Measurements from ENCODE around the gene ISOC2. TPM values are rescaled to one million over a fixed set of nuclear protein-coding genes. Genes with fewer than 3 reads are reported as not detected.

Gene ISOC2
- total RNA-seq, 1 donor from 2014 or later: 58.8 TPM

DNA sequence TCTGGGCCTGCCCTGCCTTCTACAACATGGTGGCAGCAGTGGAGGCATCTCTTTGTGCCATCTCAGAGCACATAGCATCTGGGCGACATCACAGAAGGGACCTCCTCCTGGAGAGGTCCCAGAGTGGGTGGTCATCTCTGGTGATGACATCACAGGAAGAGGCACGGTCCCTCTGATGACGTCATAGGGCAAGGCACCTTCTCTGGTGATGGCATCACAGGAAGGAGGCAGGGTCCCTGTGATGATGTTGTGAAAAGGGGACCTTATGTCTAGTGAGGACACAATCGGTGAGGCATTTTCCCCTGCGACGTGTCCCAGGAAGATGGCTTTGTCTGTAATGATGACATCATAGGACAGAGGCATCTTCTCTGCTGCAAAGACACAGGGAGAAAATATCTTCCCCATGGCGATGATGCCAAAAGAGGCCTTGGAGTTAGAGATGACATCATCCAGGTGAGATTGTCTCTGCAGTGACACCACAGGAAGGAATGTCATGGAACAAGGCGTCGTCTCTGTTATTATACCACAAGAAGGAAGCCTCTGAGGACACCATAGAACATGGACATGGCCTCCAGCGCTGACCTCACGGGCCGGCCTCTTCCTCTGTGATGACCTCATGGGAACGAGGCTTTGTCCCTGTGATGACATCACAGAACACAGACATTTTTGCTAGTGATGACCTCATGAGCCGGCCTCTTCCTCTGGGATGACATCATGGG is 29.0 kb downstream of the ISOC2 start:
- TF ChIP-seq, protein P1, sequence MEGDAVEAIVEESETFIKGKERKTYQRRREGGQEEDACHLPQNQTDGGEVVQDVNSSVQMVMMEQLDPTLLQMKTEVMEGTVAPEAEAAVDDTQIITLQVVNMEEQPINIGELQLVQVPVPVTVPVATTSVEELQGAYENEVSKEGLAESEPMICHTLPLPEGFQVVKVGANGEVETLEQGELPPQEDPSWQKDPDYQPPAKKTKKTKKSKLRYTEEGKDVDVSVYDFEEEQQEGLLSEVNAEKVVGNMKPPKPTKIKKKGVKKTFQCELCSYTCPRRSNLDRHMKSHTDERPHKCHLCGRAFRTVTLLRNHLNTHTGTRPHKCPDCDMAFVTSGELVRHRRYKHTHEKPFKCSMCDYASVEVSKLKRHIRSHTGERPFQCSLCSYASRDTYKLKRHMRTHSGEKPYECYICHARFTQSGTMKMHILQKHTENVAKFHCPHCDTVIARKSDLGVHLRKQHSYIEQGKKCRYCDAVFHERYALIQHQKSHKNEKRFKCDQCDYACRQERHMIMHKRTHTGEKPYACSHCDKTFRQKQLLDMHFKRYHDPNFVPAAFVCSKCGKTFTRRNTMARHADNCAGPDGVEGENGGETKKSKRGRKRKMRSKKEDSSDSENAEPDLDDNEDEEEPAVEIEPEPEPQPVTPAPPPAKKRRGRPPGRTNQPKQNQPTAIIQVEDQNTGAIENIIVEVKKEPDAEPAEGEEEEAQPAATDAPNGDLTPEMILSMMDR (IDR thresholded peaks at IDR 0.05; ENCODE audit: insufficient read depth, low read depth, low read length): no peak
- TF ChIP-seq EZH2 (IDR thresholded peaks at IDR 0.05; ENCODE audit: insufficient read depth, low read length): no peak
- Mint-ChIP-seq H3K4me1 (ENCODE audit: low read depth, unreplicated experiment) (no peaks in the 10 kb centered on the region), H3K27ac (ENCODE audit: unreplicated experiment) (no peak overlapping the region), H3K9me3 (ENCODE audit: unreplicated experiment) (peaks cover 3% of the 10 kb centered on the region), H3K4me3 (ENCODE audit: unreplicated experiment) (no peak overlapping the region), H3K36me3 (ENCODE audit: low read depth, unreplicated experiment) (no peaks in the 10 kb centered on the region), H3K27me3 (ENCODE audit: low read depth, unreplicated experiment) (peaks cover 20% of the 10 kb centered on the region)
- Histone ChIP-seq H3K27ac (ENCODE audit: low read depth, low read length) (no peak overlapping the region), H2AFZ (ENCODE audit: low read depth, low read length) (no peak overlapping the region), H3K36me3 (ENCODE audit: insufficient read depth, low read length) (no peaks in the 10 kb centered on the region), H4K20me1 (ENCODE audit: insufficient read depth, low read length) (no peaks in the 10 kb centered on the region), H3K4me1 (ENCODE audit: insufficient read depth, low read length) (no peaks in the 10 kb centered on the region), H3K4me2 (ENCODE audit: low read length) (no peak overlapping the region), H3K79me2 (ENCODE audit: insufficient read depth, low read length) (no peaks in the 10 kb centered on the region), H3K4me3 (ENCODE audit: insufficient read depth, low read depth, low read length) (no peak overlapping the region), H3K27me3 (ENCODE audit: insufficient read depth, low read length) (peaks cover 9% of the 10 kb centered on the region), H3K9ac (ENCODE audit: low read length) (no peak overlapping the region), H3K9me3 (ENCODE audit: insufficient read depth, low read depth, low read length) (peaks cover 11% of the 10 kb centered on the region)
- DNase-seq (ENCODE audit: low read depth) (no peak), FAIRE-seq (no peak)

DNA sequence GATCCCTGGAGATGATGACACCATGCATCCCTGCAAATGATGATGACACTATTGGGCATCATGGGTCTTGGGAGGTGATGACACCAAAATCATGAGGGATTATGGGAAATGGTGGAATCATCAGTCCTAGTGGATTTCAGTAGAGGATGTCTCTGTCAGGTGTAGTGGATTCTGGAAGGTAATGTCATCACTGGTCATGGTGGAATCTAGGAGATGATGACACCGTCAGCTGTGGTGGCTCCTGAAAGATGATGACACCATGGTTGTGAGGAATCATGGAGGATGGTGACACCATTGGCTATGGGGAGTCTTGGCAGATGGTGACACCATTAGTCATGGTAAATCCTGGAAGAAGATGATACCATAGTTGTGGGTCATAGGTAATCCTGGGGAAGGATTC is 30.3 kb downstream of the ISOC2 start:
- Histone ChIP-seq H3K4me2 (ENCODE audit: low read length) (no peak overlapping the region), H3K9ac (ENCODE audit: low read length) (no peak overlapping the region), H3K9me3 (ENCODE audit: insufficient read depth, low read depth, low read length) (peaks cover 11% of the 10 kb centered on the region), H3K36me3 (ENCODE audit: insufficient read depth, low read length) (no peaks in the 10 kb centered on the region), H3K4me3 (ENCODE audit: insufficient read depth, low read depth, low read length) (no peak overlapping the region), H3K79me2 (ENCODE audit: insufficient read depth, low read length) (no peaks in the 10 kb centered on the region), H3K4me1 (ENCODE audit: insufficient read depth, low read length) (no peaks in the 10 kb centered on the region), H3K27ac (ENCODE audit: low read depth, low read length) (no peak overlapping the region), H3K27me3 (ENCODE audit: insufficient read depth, low read length) (peaks cover 9% of the 10 kb centered on the region), H2AFZ (ENCODE audit: low read depth, low read length) (no peak overlapping the region), H4K20me1 (ENCODE audit: insufficient read depth, low read length) (no peaks in the 10 kb centered on the region)
- no peak for DNase-seq (ENCODE audit: low read depth)
- peaks cover 3% of the 10 kb centered on the region for H3K9me3 Mint-ChIP-seq (ENCODE audit: unreplicated experiment)
- H3K4me1 Mint-ChIP-seq (ENCODE audit: low read depth, unreplicated experiment): no peaks in the 10 kb centered on the region
- TF ChIP-seq, protein P1 (IDR thresholded peaks at IDR 0.05; ENCODE audit: insufficient read depth, low read depth, low read length): no peak
- no peak for TF ChIP-seq EZH2 (IDR thresholded peaks at IDR 0.05; ENCODE audit: insufficient read depth, low read length)
- H3K27me3 Mint-ChIP-seq (ENCODE audit: low read depth, unreplicated experiment): peaks cover 10% of the 10 kb centered on the region
- no peak overlapping the region for H3K4me3 Mint-ChIP-seq (ENCODE audit: unreplicated experiment)
- no peak for FAIRE-seq
- no peaks in the 10 kb centered on the region for H3K36me3 Mint-ChIP-seq (ENCODE audit: low read depth, unreplicated experiment)
- peak overlapping the region; percentile 41 for H3K27ac Mint-ChIP-seq (ENCODE audit: unreplicated experiment)

DNA sequence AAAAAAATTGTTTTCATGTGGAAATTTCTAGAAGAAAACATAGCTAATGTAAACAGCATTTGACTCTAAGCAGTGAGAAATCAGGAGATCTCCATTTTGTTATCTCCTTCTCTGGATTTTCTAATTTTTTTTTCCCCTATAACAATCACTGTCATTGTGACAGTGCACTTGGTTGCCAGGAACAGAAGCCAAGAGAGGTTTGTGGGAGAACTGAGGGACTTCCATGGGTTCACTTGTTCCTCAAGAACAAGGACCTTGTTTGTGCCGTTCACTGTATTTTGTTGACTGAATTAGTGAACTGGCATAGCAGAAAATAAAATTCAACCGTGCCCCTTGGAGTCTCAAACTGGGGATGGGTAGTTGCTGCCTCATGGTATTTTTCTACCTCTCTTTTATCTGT is 35.4 kb downstream of the ISOC2 start:
- no peak overlapping the region for H3K4me3 Mint-ChIP-seq (ENCODE audit: unreplicated experiment)
- TF ChIP-seq EZH2 (IDR thresholded peaks at IDR 0.05; ENCODE audit: insufficient read depth, low read length): no peak
- TF ChIP-seq, protein P1 (IDR thresholded peaks at IDR 0.05; ENCODE audit: insufficient read depth, low read depth, low read length): no peak
- H3K4me1 Mint-ChIP-seq (ENCODE audit: low read depth, unreplicated experiment): no peaks in the 10 kb centered on the region

More for the DNA sequence above, 35.4 kb downstream of the ISOC2 start:
- Histone ChIP-seq H3K79me2 (ENCODE audit: insufficient read depth, low read length) (no peaks in the 10 kb centered on the region), H3K9me3 (ENCODE audit: insufficient read depth, low read depth, low read length) (peaks cover under 1% of the 10 kb centered on the region), H4K20me1 (ENCODE audit: insufficient read depth, low read length) (no peaks in the 10 kb centered on the region), H3K9ac (ENCODE audit: low read length) (no peak overlapping the region), H2AFZ (ENCODE audit: low read depth, low read length) (no peak overlapping the region), H3K27ac (ENCODE audit: low read depth, low read length) (no peak overlapping the region), H3K27me3 (ENCODE audit: insufficient read depth, low read length) (peaks cover 5% of the 10 kb centered on the region), H3K4me2 (ENCODE audit: low read length) (no peak overlapping the region), H3K4me3 (ENCODE audit: insufficient read depth, low read depth, low read length) (no peak overlapping the region), H3K36me3 (ENCODE audit: insufficient read depth, low read length) (no peaks in the 10 kb centered on the region), H3K4me1 (ENCODE audit: insufficient read depth, low read length) (no peaks in the 10 kb centered on the region)
- no peak for DNase-seq (ENCODE audit: low read depth)
- H3K27me3 Mint-ChIP-seq (ENCODE audit: low read depth, unreplicated experiment): peaks cover 9% of the 10 kb centered on the region
- no peak for FAIRE-seq
- H3K9me3 Mint-ChIP-seq (ENCODE audit: unreplicated experiment): no peaks in the 10 kb centered on the region
- H3K36me3 Mint-ChIP-seq (ENCODE audit: low read depth, unreplicated experiment): no peaks in the 10 kb centered on the region
- no peak overlapping the region for H3K27ac Mint-ChIP-seq (ENCODE audit: unreplicated experiment)

All from astrocyte (in vitro differentiated cells and primary cell).